HUES64 (cell line): ENCODE measurements around the gene ABCC3.

ENCODE experiments used
- H3K27ac ChIP-seq: 2 replicates; pipeline ENCODE4 v1.7.0; 2013; ENCODE audit warnings: low read depth, low read length, inconsistent platforms
- H3K27me3 ChIP-seq: 2 replicates; pipeline ENCODE4 v1.6.1; 2013; ENCODE audit warnings: mild to moderate bottlenecking, low read length; ENCODE audit not compliant: insufficient read depth
- H3K36me3 ChIP-seq: 2 replicates; pipeline ENCODE4 v1.6.1; 2013; ENCODE audit warnings: mild to moderate bottlenecking, low read length; ENCODE audit not compliant: insufficient read depth
- H3K4me1 ChIP-seq: 2 replicates; pipeline ENCODE4 v1.6.1; 2013; ENCODE audit warnings: mild to moderate bottlenecking, low read length, moderate library complexity; ENCODE audit not compliant: insufficient read depth
- H3K4me3 ChIP-seq: 2 replicates; pipeline ENCODE4 v1.5.1; 2013; ENCODE audit warnings: mild to moderate bottlenecking, low read length, moderate library complexity
- H3K9ac ChIP-seq: 2 replicates; pipeline ENCODE4 v1.6.1; 2013; ENCODE audit warnings: mild to moderate bottlenecking, low read depth, low read length
- H3K9me3 ChIP-seq: 2 replicates; pipeline ENCODE4 v1.6.1; 2013; ENCODE audit warnings: low read depth, low read length; ENCODE audit not compliant: insufficient read depth
- WGBS: fragments of 150-250, 120-280 bp; methylation state at CpG from one replicate; pipeline ENCODE4 v1.1.7; 2013; ENCODE audit warnings: missing lambda C conversion rate; 5-methylcytosine and 5-hydroxymethylcytosine counted together

ABCC3 gene

DNA sequence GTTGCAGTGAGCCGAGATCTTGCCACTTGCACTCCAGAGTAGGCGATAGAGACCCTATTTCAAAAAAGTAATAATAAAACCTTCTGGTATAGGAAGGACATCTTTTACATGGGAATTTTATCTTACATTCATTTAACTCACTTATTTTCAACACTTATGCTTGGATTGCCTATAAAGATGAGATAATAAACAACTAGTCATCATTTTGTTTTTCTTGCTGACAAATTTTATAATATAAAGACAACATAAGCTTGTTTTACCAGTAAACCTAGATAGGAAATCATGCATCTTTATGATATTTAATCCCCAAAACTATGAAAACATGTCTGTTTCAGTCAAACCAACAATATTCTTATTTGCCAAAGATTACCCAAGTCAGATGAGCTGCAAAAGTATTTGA is 17.0 kb downstream of the ABCC3 start:
- H3K4me1 ChIP-seq: no peaks in the 10 kb centered on the region
- 100% methylated on average over 1 of the region's 2 CpGs for WGBS
- no peaks in the 10 kb centered on the region for H3K9me3 ChIP-seq
- no peak overlapping the region for H3K4me3 ChIP-seq
- H3K27ac ChIP-seq: no peak overlapping the region
- H3K27me3 ChIP-seq: no peaks in the 10 kb centered on the region
- no peak overlapping the region for H3K9ac ChIP-seq
- no peaks in the 10 kb centered on the region for H3K36me3 ChIP-seq

DNA sequence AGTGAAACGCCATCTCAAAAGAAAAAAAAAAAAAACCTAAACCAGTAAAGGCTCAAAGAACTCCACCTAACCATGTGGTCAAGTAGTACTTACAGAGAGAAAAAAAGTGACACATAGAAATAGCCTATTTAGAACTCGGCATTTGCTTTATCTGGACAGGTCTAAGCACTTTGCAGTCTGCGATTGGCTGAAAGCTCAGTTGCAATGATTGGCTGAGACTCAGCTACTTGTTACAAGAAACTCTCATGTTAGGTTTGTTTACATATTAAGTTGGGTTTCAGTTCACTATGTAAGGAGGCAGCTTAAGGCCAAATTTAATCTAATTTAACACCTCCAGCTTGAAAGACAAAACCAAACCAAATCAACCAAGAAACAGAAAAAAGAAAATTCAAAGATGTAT is 19.1 kb downstream of the ABCC3 start:
- H3K9ac ChIP-seq: no peak overlapping the region
- H3K27me3 ChIP-seq: no peaks in the 10 kb centered on the region
- no peaks in the 10 kb centered on the region for H3K4me1 ChIP-seq
- no peak overlapping the region for H3K4me3 ChIP-seq
- no peak overlapping the region for H3K27ac ChIP-seq
- no peaks in the 10 kb centered on the region for H3K9me3 ChIP-seq
- WGBS: 94% methylated on average over 2 of the region's 3 CpGs
- H3K36me3 ChIP-seq: no peaks in the 10 kb centered on the region

DNA sequence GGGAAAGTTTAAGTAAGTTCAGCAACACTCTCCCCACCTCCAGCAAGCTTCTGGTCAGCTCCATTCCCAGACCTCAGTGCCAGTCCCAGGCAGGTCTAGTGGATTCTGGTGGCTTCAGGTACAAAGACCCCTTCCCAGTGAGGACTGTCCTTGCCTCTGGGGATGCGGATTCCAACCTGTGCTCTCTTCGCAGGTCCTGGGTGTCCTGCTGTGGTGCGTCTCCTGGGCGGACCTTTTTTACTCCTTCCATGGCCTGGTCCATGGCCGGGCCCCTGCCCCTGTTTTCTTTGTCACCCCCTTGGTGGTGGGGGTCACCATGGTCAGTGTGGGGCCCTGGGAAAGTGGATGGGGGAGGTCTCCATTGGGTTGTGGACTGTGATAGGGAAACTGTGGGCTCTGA is 21.8 kb downstream of the ABCC3 start:
- Histone ChIP-seq H3K27ac (no peak overlapping the region), H3K27me3 (no peaks in the 10 kb centered on the region)
- WGBS: 73% methylated on average over 5 of the region's 5 CpGs

GRCh38 chr17:50657054-50657453 is 22.4 kb downstream of the ABCC3 start:
- Histone ChIP-seq H3K36me3 (no peaks in the 10 kb centered on the region), H3K27me3 (no peaks in the 10 kb centered on the region), H3K9ac (no peak overlapping the region), H3K27ac (no peak overlapping the region), H3K9me3 (no peaks in the 10 kb centered on the region), H3K4me3 (no peak overlapping the region), H3K4me1 (peaks cover 8% of the 10 kb centered on the region; the same call in 1 of the 2 replicates)
- 94% methylated on average over 7 of the region's 7 CpGs for WGBS

More for the DNA sequence above, 21.8 kb downstream of the ABCC3 start:
- no peak overlapping the region for H3K9ac ChIP-seq
- H3K4me3 ChIP-seq: no peak overlapping the region
- H3K4me1 ChIP-seq: peaks cover 3% of the 10 kb centered on the region; the same call in 1 of the 2 replicates
- H3K36me3 ChIP-seq: no peaks in the 10 kb centered on the region
- H3K9me3 ChIP-seq: no peaks in the 10 kb centered on the region

GRCh38 chr17:50657627-50658026 is 22.9 kb downstream of the ABCC3 start:
- Histone ChIP-seq H3K4me3 (no peak overlapping the region), H3K9me3 (no peaks in the 10 kb centered on the region), H3K27me3 (no peaks in the 10 kb centered on the region), H3K9ac (no peak overlapping the region), H3K27ac (no peak overlapping the region), H3K4me1 (peaks cover 10% of the 10 kb centered on the region; the same call in 1 of the 2 replicates), H3K36me3 (no peaks in the 10 kb centered on the region)
- WGBS: 89% methylated on average over 7 of the region's 7 CpGs

- WGBS: 86% methylated on average over 6 of the region's 6 CpGs
- H3K9ac ChIP-seq: no peak overlapping the region
- H3K27me3 ChIP-seq: no peaks in the 10 kb centered on the region
- peaks cover 12% of the 10 kb centered on the region; the same call in 1 of the 2 replicates for H3K4me1 ChIP-seq
- no peak overlapping the region for H3K4me3 ChIP-seq
- H3K36me3 ChIP-seq: no peaks in the 10 kb centered on the region
- no peaks in the 10 kb centered on the region for H3K9me3 ChIP-seq
- H3K27ac ChIP-seq: no peak overlapping the region
These were observed 23.9 kb downstream of the ABCC3 start for GRCh38 chr17:50658616-50659015.

DNA sequence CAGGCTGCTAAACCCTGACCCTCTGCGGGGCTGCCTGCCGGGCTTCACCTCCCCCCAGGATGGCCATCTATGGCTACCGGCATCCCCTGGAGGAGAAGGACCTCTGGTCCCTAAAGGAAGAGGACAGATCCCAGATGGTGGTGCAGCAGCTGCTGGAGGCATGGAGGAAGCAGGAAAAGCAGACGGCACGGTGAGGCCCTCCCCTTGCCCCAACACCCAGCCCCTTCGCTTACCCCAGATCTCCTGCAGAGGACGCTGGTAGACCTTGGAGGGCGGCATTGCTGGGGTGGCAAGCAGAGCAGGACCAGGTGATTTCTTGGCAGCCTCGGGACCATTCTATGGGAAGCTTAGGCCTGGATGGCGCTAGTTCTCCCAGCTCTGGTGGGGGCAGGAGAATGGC is 24.5 kb downstream of the ABCC3 start:
- H3K4me3 ChIP-seq: no peak overlapping the region
- H3K4me1 ChIP-seq: peaks cover 12% of the 10 kb centered on the region; the same call in 1 of the 2 replicates
- H3K36me3 ChIP-seq: no peaks in the 10 kb centered on the region
- 88% methylated on average over 10 of the region's 10 CpGs for whole genome bisulfite sequencing
- H3K9me3 ChIP-seq: no peaks in the 10 kb centered on the region
- H3K27me3 ChIP-seq: no peaks in the 10 kb centered on the region
- no peak overlapping the region for H3K9ac ChIP-seq
- H3K27ac ChIP-seq: no peak overlapping the region

GRCh38 chr17:50660042-50660886 is 25.6 kb downstream of the ABCC3 start:
- no peak overlapping the region for H3K27ac ChIP-seq
- WGBS: 85% methylated on average over 11 of the region's 11 CpGs
- no peaks in the 10 kb centered on the region for H3K27me3 ChIP-seq
- H3K9ac ChIP-seq: no peak overlapping the region
- peaks cover 12% of the 10 kb centered on the region; the same call in 1 of the 2 replicates for H3K4me1 ChIP-seq
- H3K9me3 ChIP-seq: no peaks in the 10 kb centered on the region
- H3K4me3 ChIP-seq: no peak overlapping the region
- no peaks in the 10 kb centered on the region for H3K36me3 ChIP-seq

GRCh38 chr17:50660887-50661345 is 26.2 kb downstream of the ABCC3 start:
- WGBS: 92% methylated on average over 10 of the region's 10 CpGs
- peak overlapping the region; percentile 71; the same call in 1 of the 2 replicates for H3K27ac ChIP-seq
- H3K9ac ChIP-seq: no peak overlapping the region
- H3K36me3 ChIP-seq: no peaks in the 10 kb centered on the region
- no peaks in the 10 kb centered on the region for H3K9me3 ChIP-seq
- H3K4me1 ChIP-seq: peaks cover 12% of the 10 kb centered on the region; the same call in 1 of the 2 replicates
- no peaks in the 10 kb centered on the region for H3K27me3 ChIP-seq
- H3K4me3 ChIP-seq: no peak overlapping the region

DNA sequence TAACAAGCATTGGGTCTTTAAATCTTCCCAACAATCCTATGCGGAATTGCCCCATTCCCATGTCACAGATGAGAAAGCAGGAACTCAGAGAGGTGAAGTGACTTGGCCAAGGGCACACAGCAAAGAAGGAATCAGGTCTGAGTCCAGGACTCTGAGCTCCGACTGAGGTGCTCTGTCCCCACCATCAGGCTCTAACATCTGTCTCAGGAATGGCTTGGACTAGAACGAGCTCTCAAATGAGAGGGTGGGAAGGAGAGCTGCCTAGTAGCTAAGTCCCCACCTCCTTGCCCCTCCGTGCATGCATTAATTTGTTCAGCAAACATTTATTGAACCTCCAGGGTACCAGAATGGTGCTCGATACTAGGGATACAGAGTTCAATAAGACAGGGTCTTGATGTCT is 26.7 kb downstream of the ABCC3 start:
- H3K27me3 ChIP-seq: no peaks in the 10 kb centered on the region
- H3K4me3 ChIP-seq: no peak overlapping the region
- H3K9ac ChIP-seq: peak overlapping the region; percentile 11; the same call in 1 of the 2 replicates
- H3K4me1 ChIP-seq: peaks cover 12% of the 10 kb centered on the region; the same call in 1 of the 2 replicates
- no peaks in the 10 kb centered on the region for H3K36me3 ChIP-seq
- H3K27ac ChIP-seq: peak overlapping the region; percentile 71
- 71% methylated on average over 5 of the region's 5 CpGs for WGBS
- H3K9me3 ChIP-seq: no peaks in the 10 kb centered on the region

GRCh38 chr17:50661795-50662391 is 27.2 kb downstream of the ABCC3 start:
- Histone ChIP-seq H3K27me3 (no peaks in the 10 kb centered on the region), H3K9ac (peak overlapping the region; percentile 11; the same call in 1 of the 2 replicates), H3K36me3 (no peaks in the 10 kb centered on the region), H3K9me3 (no peaks in the 10 kb centered on the region), H3K27ac (peak overlapping the region; percentile 71), H3K4me1 (peaks cover 12% of the 10 kb centered on the region; the same call in 1 of the 2 replicates), H3K4me3 (no peak overlapping the region)
- WGBS: 67% methylated on average over 9 of the region's 9 CpGs
